ENCODE data around the gene FAM3A.
A peak's percentile ranks its signal among the peaks of the same experiment; 100 is the strongest.

The FAM3A gene

GRCh38 chrX:154534526-154535322 lies 18.7 kb upstream of the FAM3A start:
- DNase-seq (ENCODE audit: low read depth in 2 of 2, low spot score in 1 of 2), result peak; percentile 75

- DNase-seq (ENCODE audit: low read depth in 2 of 2, low spot score in 1 of 2), result no peak
Observed at GRCh38 chrX:154532690-154533089, 16.7 kb upstream of the FAM3A start.

GRCh38 chrX:154531626-154532025 lies 15.6 kb upstream of the FAM3A start:
- DNase-seq (ENCODE audit: low read depth in 2 of 2, low spot score in 1 of 2), result no peak

- no peak for DNase-seq (ENCODE audit: low read depth in 2 of 2, low spot score in 1 of 2)
Observed at GRCh38 chrX:154530286-154530685, 14.3 kb upstream of the FAM3A start.

GRCh38 chrX:154529206-154529612 lies 13.2 kb upstream of the FAM3A start:
- no peak for DNase-seq (ENCODE audit: low read depth in 2 of 2, low spot score in 1 of 2)

- no peak for DNase-seq (ENCODE audit: low read depth in 2 of 2, low spot score in 1 of 2)
Observed at GRCh38 chrX:154526901-154527675, 11.1 kb upstream of the FAM3A start.

- DNase-seq (ENCODE audit: low read depth in 2 of 2, low spot score in 1 of 2), result no peak
Observed at GRCh38 chrX:154525606-154526490, 9.8 kb upstream of the FAM3A start.

- DNase-seq (ENCODE audit: low read depth in 2 of 2, low spot score in 1 of 2), result no peak
Observed at GRCh38 chrX:154519389-154519788, 3.4 kb upstream of the FAM3A start.

- no peak for DNase-seq (ENCODE audit: low read depth in 2 of 2, low spot score in 1 of 2)
Observed at GRCh38 chrX:154517101-154517781, 1.2 kb upstream of the FAM3A start.

- DNase-seq (ENCODE audit: low read depth in 2 of 2, low spot score in 1 of 2), result no peak
Observed at GRCh38 chrX:154516656-154517100, 646 bp upstream of the FAM3A start.

GRCh38 chrX:154515090-154515965 lies 704 bp downstream of the FAM3A start:
- DNase-seq (ENCODE audit: low read depth in 2 of 2, low spot score in 1 of 2), result no peak

GRCh38 chrX:154513716-154514115 lies 2.3 kb downstream of the FAM3A start:
- no peak for DNase-seq (ENCODE audit: low read depth in 2 of 2, low spot score in 1 of 2)

GRCh38 chrX:154512879-154513553 lies 3.0 kb downstream of the FAM3A start:
- DNase-seq (ENCODE audit: low read depth in 2 of 2, low spot score in 1 of 2), result no peak

GRCh38 chrX:154511761-154512160 lies 4.3 kb downstream of the FAM3A start:
- DNase-seq (ENCODE audit: low read depth in 2 of 2, low spot score in 1 of 2), result no peak

- DNase-seq (ENCODE audit: low read depth in 2 of 2, low spot score in 1 of 2), result no peak
Observed at GRCh38 chrX:154509455-154509854, 6.6 kb downstream of the FAM3A start.

GRCh38 chrX:154508384-154508745 lies 7.7 kb downstream of the FAM3A start:
- DNase-seq (ENCODE audit: low read depth in 2 of 2, low spot score in 1 of 2), result no peak

- no peak for DNase-seq (ENCODE audit: low read depth in 2 of 2, low spot score in 1 of 2)
Observed at GRCh38 chrX:154507673-154508383, 8.2 kb downstream of the FAM3A start.

- DNase-seq (ENCODE audit: low read depth in 2 of 2, low spot score in 1 of 2), result no peak
Observed at GRCh38 chrX:154506483-154507332, 9.3 kb downstream of the FAM3A start.
